Measurements from ENCODE around the gene NME5. TPM values are rescaled to one million over a fixed set of nuclear protein-coding genes. Genes with fewer than 3 reads are reported as not detected.

NME5 gene
- total RNA-seq, 1 donor from 2014 or later, result 4.7 TPM

GRCh38 chr5:138111181-138111580 lies 28.0 kb downstream of the NME5 start:
- intact Hi-C loops (cut with micrococcal nuclease), result no loop called here
- Histone ChIP-seq H3K36me3 (no peaks in the 10 kb centered on the region), H3K27ac (replicated peaks) (no peak overlapping the region), H3K9me3 (replicated peaks) (no peaks in the 10 kb centered on the region), H3K4me3 (no peak overlapping the region), H3K27me3 (ENCODE audit: low read depth) (peaks cover 15% of the 10 kb centered on the region), H3K4me1 (no peaks in the 10 kb centered on the region)
- TF ChIP-seq, protein P1, sequence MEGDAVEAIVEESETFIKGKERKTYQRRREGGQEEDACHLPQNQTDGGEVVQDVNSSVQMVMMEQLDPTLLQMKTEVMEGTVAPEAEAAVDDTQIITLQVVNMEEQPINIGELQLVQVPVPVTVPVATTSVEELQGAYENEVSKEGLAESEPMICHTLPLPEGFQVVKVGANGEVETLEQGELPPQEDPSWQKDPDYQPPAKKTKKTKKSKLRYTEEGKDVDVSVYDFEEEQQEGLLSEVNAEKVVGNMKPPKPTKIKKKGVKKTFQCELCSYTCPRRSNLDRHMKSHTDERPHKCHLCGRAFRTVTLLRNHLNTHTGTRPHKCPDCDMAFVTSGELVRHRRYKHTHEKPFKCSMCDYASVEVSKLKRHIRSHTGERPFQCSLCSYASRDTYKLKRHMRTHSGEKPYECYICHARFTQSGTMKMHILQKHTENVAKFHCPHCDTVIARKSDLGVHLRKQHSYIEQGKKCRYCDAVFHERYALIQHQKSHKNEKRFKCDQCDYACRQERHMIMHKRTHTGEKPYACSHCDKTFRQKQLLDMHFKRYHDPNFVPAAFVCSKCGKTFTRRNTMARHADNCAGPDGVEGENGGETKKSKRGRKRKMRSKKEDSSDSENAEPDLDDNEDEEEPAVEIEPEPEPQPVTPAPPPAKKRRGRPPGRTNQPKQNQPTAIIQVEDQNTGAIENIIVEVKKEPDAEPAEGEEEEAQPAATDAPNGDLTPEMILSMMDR (IDR thresholded peaks at IDR 0.05; ENCODE audit: borderline replicate concordance), result no peak
- DNase-seq, result no peak

GRCh38 chr5:138110266-138110963 lies 28.8 kb downstream of the NME5 start:
- DNase-seq, result no peak
- Histone ChIP-seq H3K27me3 (ENCODE audit: low read depth) (peaks cover 21% of the 10 kb centered on the region), H3K9me3 (replicated peaks) (no peaks in the 10 kb centered on the region), H3K36me3 (no peaks in the 10 kb centered on the region), H3K27ac (replicated peaks) (no peak overlapping the region), H3K4me3 (no peak overlapping the region), H3K4me1 (no peaks in the 10 kb centered on the region)
- TF ChIP-seq, protein P1 (IDR thresholded peaks at IDR 0.05; ENCODE audit: borderline replicate concordance), result no peak
- intact Hi-C loops (cut with micrococcal nuclease), result no loop called here

GRCh38 chr5:138109463-138110265 lies 29.6 kb downstream of the NME5 start:
- no peaks in the 10 kb centered on the region for H3K4me1 ChIP-seq
- no peak overlapping the region for H3K27ac ChIP-seq (replicated peaks)
- H3K36me3 ChIP-seq, result no peaks in the 10 kb centered on the region
- H3K4me3 ChIP-seq, result no peak overlapping the region
- peaks cover 23% of the 10 kb centered on the region for H3K27me3 ChIP-seq (ENCODE audit: low read depth)
- H3K9me3 ChIP-seq (replicated peaks), result no peaks in the 10 kb centered on the region
- DNase-seq, result no peak
- intact Hi-C loops (cut with micrococcal nuclease), result no loop called here
- TF ChIP-seq, protein P1 (IDR thresholded peaks at IDR 0.05; ENCODE audit: borderline replicate concordance), result no peak

- Histone ChIP-seq H3K36me3 (no peaks in the 10 kb centered on the region), H3K27ac (replicated peaks) (no peak overlapping the region), H3K27me3 (ENCODE audit: low read depth) (peaks cover 23% of the 10 kb centered on the region), H3K9me3 (replicated peaks) (no peaks in the 10 kb centered on the region), H3K4me1 (no peaks in the 10 kb centered on the region), H3K4me3 (no peak overlapping the region)
- intact Hi-C loops (cut with micrococcal nuclease), result no loop called here
- no peak for DNase-seq
- TF ChIP-seq, protein P1 (IDR thresholded peaks at IDR 0.05; ENCODE audit: borderline replicate concordance), result no peak
Observed at GRCh38 chr5:138107213-138107612, 32.0 kb downstream of the NME5 start.

- Histone ChIP-seq H3K27ac (replicated peaks) (no peak overlapping the region), H3K4me1 (no peaks in the 10 kb centered on the region), H3K27me3 (ENCODE audit: low read depth) (peaks cover 22% of the 10 kb centered on the region), H3K36me3 (no peaks in the 10 kb centered on the region), H3K4me3 (no peak overlapping the region), H3K9me3 (replicated peaks) (no peaks in the 10 kb centered on the region)
- TF ChIP-seq, protein P1 (IDR thresholded peaks at IDR 0.05; ENCODE audit: borderline replicate concordance), result no peak
- intact Hi-C loops (cut with micrococcal nuclease), result no loop called here
- no peak for DNase-seq
Observed at GRCh38 chr5:138105709-138106108, 33.5 kb downstream of the NME5 start.

Data from left ventricle myocardium inferior (tissue), 1 donor.